GM12878 (cell line): Measurements from ENCODE around the gene C19orf81. TPM values are rescaled to one million over a fixed set of nuclear protein-coding genes. Genes with fewer than 3 reads are reported as not detected.

Source experiments
- JUNB ChIP-seq: IDR thresholded peaks from 2 replicates; pipeline ENCODE4 v1.6.1; 2016; ENCODE audit warnings: antibody characterized with exemption, mild to moderate bottlenecking
- NFIC ChIP-seq: IDR thresholded peaks from 2 replicates; pipeline ENCODE4 v1.6.1; 2012; ENCODE audit warnings: low read depth, mild to moderate bottlenecking, inconsistent platforms, low read length, moderate library complexity
- NR2F1 ChIP-seq: fragments of 450-650 bp; conservative IDR thresholded peaks from 2 replicates; pipeline ENCODE4 v1.6.1; 2017; ENCODE audit warnings: mild to moderate bottlenecking
- PAX5 ChIP-seq: IDR thresholded peaks from 2 replicates; pipeline ENCODE4 v1.6.1; 2011; ENCODE audit warnings: low read depth, low read length, borderline replicate concordance
- POLR2A ChIP-seq: IDR thresholded peaks from 2 replicates; pipeline ENCODE4 v1.6.1; 2011; ENCODE audit warnings: low read depth, mild to moderate bottlenecking, low read length
- RBBP5 ChIP-seq: fragments of 200-600 bp; sonication (generic); conservative IDR thresholded peaks from 2 replicates; pipeline ENCODE4 v1.6.1; 2016
- SUPT20H ChIP-seq: IDR thresholded peaks from 2 replicates; pipeline ENCODE4 v1.6.1; 2011; ENCODE audit warnings: low read depth, mild to moderate bottlenecking, low read length, moderate library complexity, borderline replicate concordance; ENCODE audit not compliant: control insufficient read depth
- ZNF274 ChIP-seq: IDR thresholded peaks from one replicate; pipeline ENCODE4 v1.8.0; 2011; ENCODE audit not compliant: insufficient read length, insufficient read depth
- polyA plus RNA-seq, 11 experiments: library from polyadenylated mRNA; depleted of rRNA in 4 of 11; unstranded in 6 of 11; stranded (reverse) in 5 of 11; fragments of >200 nt; fragmentation: Nextera tagmentation in 4 of 11; fragmentation: Illumina TruSeq in 1 of 11; extraction: Ambion mirVana in 4 of 11; extraction: Trizol in 1 of 11; gene quantifications; 1 replicate in 1 of 11; 2 replicates in 10 of 11; pipeline versions ENCODE4 v1.2.1 to v1.2.3, GENCODE V29; 2011 to 2016; ENCODE audit warnings: inconsistent platforms in 2 of 11, missing spikeins in 2 of 11, low read depth in 1 of 11
- total RNA-seq, 4 experiments: library from RNA; depleted of rRNA in 3 of 4; stranded (reverse); fragments of >200 nt in 3 of 4; fragmentation: Illumina TruSeq in 1 of 4; extraction: Trizol in 1 of 4; gene quantifications; 2 replicates each; pipeline versions ENCODE4 v1.2.1 to v1.2.3, GENCODE V29; 2013 to 2021
- TF ChIP-seq, protein P1 (sequence below): fragments of 450-650 bp; IDR thresholded peaks from 2 replicates; pipeline ENCODE4 v1.6.1; 2017; ENCODE audit warnings: mild to moderate bottlenecking, moderate library complexity
- TF ChIP-seq, protein P2 (sequence below): IDR thresholded peaks from 2 replicates; pipeline ENCODE4 v1.6.1; 2012; ENCODE audit warnings: low read length, inconsistent platforms
- TF ChIP-seq, protein P3 (sequence below): fragments of 450-650 bp; IDR thresholded peaks from 2 replicates; pipeline ENCODE4 v1.6.1; 2018; ENCODE audit warnings: borderline replicate concordance, mild to moderate bottlenecking; ENCODE audit not compliant: partially characterized antibody

The C19orf81 gene
- total and polyA plus RNA-seq, 10 of the 15 experiments (the other 5 are each of a cell fraction or from before 2014, with no cell fraction given), result 0.69 TPM; not detected in 9

DNA sequence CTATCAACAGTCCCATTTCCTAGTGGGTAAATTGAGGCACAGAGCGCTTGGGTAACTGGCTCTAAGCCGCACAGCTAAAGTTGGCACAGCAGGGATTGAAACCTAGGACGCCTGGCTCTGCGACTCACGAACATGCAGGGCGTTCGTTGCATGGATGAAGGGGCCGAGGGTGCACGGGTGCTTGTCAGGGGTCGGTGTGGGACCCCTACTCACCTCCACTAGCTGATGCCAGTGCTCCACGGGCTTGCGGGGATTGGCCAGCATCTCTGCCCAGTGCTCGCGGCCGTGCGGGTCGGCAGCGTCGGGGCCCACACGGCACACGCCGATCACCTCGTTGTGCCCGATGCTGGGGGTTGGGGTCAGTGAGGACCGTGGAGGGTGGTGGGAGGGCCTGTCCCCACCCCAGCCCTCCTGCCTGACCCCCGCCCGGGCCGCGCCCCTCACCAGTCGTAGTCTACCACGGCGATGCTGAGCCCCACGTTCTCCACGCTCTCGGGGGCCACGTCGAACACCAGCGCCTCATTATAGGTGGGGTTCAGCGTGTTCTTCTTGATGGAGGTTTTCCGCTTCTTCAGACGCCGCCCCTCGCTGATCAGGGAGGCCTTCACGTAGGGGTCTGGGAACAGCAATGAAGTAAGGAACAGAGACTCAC lies 24.2 kb upstream of the C19orf81 start (continued):
- TF ChIP-seq, protein P1, sequence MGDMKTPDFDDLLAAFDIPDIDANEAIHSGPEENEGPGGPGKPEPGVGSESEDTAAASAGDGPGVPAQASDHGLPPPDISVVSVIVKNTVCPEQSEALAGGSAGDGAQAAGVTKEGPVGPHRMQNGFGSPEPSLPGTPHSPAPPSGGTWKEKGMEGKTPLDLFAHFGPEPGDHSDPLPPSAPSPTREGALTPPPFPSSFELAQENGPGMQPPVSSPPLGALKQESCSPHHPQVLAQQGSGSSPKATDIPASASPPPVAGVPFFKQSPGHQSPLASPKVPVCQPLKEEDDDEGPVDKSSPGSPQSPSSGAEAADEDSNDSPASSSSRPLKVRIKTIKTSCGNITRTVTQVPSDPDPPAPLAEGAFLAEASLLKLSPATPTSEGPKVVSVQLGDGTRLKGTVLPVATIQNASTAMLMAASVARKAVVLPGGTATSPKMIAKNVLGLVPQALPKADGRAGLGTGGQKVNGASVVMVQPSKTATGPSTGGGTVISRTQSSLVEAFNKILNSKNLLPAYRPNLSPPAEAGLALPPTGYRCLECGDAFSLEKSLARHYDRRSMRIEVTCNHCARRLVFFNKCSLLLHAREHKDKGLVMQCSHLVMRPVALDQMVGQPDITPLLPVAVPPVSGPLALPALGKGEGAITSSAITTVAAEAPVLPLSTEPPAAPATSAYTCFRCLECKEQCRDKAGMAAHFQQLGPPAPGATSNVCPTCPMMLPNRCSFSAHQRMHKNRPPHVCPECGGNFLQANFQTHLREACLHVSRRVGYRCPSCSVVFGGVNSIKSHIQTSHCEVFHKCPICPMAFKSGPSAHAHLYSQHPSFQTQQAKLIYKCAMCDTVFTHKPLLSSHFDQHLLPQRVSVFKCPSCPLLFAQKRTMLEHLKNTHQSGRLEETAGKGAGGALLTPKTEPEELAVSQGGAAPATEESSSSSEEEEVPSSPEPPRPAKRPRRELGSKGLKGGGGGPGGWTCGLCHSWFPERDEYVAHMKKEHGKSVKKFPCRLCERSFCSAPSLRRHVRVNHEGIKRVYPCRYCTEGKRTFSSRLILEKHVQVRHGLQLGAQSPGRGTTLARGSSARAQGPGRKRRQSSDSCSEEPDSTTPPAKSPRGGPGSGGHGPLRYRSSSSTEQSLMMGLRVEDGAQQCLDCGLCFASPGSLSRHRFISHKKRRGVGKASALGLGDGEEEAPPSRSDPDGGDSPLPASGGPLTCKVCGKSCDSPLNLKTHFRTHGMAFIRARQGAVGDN, result no peak
- TF ChIP-seq NR2F1 (no peak), NFIC (no peak), PAX5 (no peak), JUNB (no peak), ZNF274 (no peak), SUPT20H (no peak), POLR2A (no peak), RBBP5 (no peak)
- TF ChIP-seq, protein P2, sequence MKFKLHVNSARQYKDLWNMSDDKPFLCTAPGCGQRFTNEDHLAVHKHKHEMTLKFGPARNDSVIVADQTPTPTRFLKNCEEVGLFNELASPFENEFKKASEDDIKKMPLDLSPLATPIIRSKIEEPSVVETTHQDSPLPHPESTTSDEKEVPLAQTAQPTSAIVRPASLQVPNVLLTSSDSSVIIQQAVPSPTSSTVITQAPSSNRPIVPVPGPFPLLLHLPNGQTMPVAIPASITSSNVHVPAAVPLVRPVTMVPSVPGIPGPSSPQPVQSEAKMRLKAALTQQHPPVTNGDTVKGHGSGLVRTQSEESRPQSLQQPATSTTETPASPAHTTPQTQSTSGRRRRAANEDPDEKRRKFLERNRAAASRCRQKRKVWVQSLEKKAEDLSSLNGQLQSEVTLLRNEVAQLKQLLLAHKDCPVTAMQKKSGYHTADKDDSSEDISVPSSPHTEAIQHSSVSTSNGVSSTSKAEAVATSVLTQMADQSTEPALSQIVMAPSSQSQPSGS, result no peak
- TF ChIP-seq, protein P3, sequence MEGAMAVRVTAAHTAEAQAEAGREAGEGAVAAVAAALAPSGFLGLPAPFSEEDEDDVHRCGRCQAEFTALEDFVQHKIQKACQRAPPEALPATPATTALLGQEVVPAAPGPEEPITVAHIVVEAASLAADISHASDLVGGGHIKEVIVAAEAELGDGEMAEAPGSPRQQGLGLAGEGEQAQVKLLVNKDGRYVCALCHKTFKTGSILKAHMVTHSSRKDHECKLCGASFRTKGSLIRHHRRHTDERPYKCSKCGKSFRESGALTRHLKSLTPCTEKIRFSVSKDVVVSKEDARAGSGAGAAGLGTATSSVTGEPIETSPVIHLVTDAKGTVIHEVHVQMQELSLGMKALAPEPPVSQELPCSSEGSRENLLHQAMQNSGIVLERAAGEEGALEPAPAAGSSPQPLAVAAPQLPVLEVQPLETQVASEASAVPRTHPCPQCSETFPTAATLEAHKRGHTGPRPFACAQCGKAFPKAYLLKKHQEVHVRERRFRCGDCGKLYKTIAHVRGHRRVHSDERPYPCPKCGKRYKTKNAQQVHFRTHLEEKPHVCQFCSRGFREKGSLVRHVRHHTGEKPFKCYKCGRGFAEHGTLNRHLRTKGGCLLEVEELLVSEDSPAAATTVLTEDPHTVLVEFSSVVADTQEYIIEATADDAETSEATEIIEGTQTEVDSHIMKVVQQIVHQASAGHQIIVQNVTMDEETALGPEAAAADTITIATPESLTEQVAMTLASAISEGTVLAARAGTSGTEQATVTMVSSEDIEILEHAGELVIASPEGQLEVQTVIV, result no peak
